ENCODE measurements around the gene PCDH15.

DNA sequence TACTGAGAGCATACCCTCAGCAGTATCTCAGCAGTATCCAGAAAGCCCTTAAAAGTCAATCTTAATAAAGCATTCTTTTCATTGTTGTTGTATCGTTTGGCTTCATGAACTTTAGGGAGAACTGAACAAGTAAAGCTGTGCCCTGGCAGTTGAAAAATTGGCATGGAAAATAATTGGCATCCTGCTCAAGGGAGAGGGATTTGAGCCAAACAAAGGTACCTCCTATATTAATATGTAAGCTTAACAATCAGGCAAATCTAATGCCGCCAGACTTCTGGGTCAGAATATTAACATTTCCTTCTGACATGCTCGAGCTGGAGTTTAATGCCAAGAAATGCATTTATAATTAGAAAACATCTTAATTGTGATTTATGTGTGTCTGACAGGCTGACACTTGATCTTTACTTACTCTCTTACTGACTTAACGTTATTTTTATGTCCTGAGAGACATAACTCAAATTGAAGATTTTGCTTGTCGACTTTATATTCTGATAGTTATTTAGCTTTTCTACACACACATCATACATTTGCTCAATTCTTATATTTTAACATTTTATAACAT lies 42.1 kb upstream of the PCDH15 start:
- no peak for TF ChIP-seq POLR2A (IDR thresholded peaks at IDR 0.05)
- no peak for TF ChIP-seq CTCF (IDR thresholded peaks at IDR 0.05)
